GM18519 (cell line): ENCODE data around the gene CLDN12.
A peak's percentile ranks its signal among the peaks of the same experiment; 100 is the strongest.

ENCODE experiments used
- ATAC-seq: cut with Tn5 transposase; IDR thresholded peaks from one replicate; pipeline ENCODE4 v1.9.1; 2021; ENCODE audit warnings: mild to moderate bottlenecking, moderate library complexity; ENCODE audit not compliant: unreplicated experiment, low FRiP score

Gene CLDN12

GRCh38 chr7:90403174-90404113 lies at the start of gene CLDN12:
Gene CLDN12 (plus strand): TSS chr7:90403461. CDS start chr7:90412677, 9,216 bp downstream.
- ATAC-seq, result peak; percentile 98

GRCh38 chr7:90383422-90383821 lies 19.8 kb upstream of the CLDN12 start:
- ATAC-seq, result no peak

- ATAC-seq, result no peak
Observed at GRCh38 chr7:90383861-90384260, 19.4 kb upstream of the CLDN12 start.

- ATAC-seq, result no peak
Observed at GRCh38 chr7:90384433-90384832, 18.8 kb upstream of the CLDN12 start.

- ATAC-seq, result no peak
Observed at GRCh38 chr7:90387470-90388240, 15.6 kb upstream of the CLDN12 start.

GRCh38 chr7:90390926-90391325 lies 12.3 kb upstream of the CLDN12 start:
- no peak for ATAC-seq

- no peak for ATAC-seq
Observed at GRCh38 chr7:90391488-90391887, 11.8 kb upstream of the CLDN12 start.

GRCh38 chr7:90396420-90396819 lies 6.8 kb upstream of the CLDN12 start:
- ATAC-seq, result no peak

- ATAC-seq, result no peak
Observed at GRCh38 chr7:90401989-90402388, 1.3 kb upstream of the CLDN12 start.

- no peak for ATAC-seq
Observed at GRCh38 chr7:90402785-90403173, 482 bp upstream of the CLDN12 start.

GRCh38 chr7:90404777-90405176 lies 1.5 kb downstream of the CLDN12 start:
- ATAC-seq, result no peak

- ATAC-seq, result no peak
Observed at GRCh38 chr7:90407484-90407821, 4.2 kb downstream of the CLDN12 start.

GRCh38 chr7:90408142-90408541 lies 4.9 kb downstream of the CLDN12 start:
- no peak for ATAC-seq

GRCh38 chr7:90409667-90410066 lies 6.4 kb downstream of the CLDN12 start:
- no peak for ATAC-seq

GRCh38 chr7:90411510-90411909 lies 8.2 kb downstream of the CLDN12 start:
- ATAC-seq, result no peak

- ATAC-seq, result peak; percentile 51
Observed at GRCh38 chr7:90412458-90413184, 9.4 kb downstream of the CLDN12 start.

GRCh38 chr7:90413185-90413528 lies 9.9 kb downstream of the CLDN12 start:
- ATAC-seq, result no peak

GRCh38 chr7:90421651-90422050 lies 18.4 kb downstream of the CLDN12 start:
- no peak for ATAC-seq

- ATAC-seq, result peak; percentile 98
Observed at GRCh38 chr7:90424720-90425119, 21.5 kb downstream of the CLDN12 start.

- ATAC-seq, result no peak
Observed at GRCh38 chr7:90425376-90425775, 22.1 kb downstream of the CLDN12 start.
